Gastroesophageal sphincter (tissue), 4 donors: Measurements from ENCODE around the gene GJA3. TPM values are rescaled to one million over a fixed set of nuclear protein-coding genes. Genes with fewer than 3 reads are reported as not detected.

ENCODE experiments used
- ATAC-seq: fragments of 150-250 bp; one replicate; pipeline ENCODE4 v1.9.1; 2016; ENCODE audit warnings: mild to moderate bottlenecking, moderate library complexity
- H3K27ac ChIP-seq, 4 donors: fragments of 200-600 bp; sonication (generic) in 3 of 4; 1 replicate in 3 of 4; 2 replicates in 1 of 4; pipeline ENCODE4 v1.5.1; 2016 to 2019
- H3K27me3 ChIP-seq: fragments of 200-600 bp; sonication (generic); one replicate; pipeline ENCODE4 v1.5.1; 2019
- H3K36me3 ChIP-seq, 2 donors: fragments of 200-600 bp; sonication (generic); one replicate each; pipeline ENCODE4 v1.5.1; 2019; ENCODE audit warnings: control low read depth in 1 of 2
- H3K4me1 ChIP-seq, 3 donors: fragments of 200-600 bp; sonication (generic); 1 replicate in 2 of 3; 2 replicates in 1 of 3; pipeline ENCODE4 v1.5.1; 2016 to 2019; ENCODE audit warnings: control low read depth in 2 of 3
- H3K4me3 ChIP-seq, 2 donors: fragments of 200-600 bp; sonication (generic); one replicate each; pipeline ENCODE4 v1.5.1; 2019; ENCODE audit warnings: mild to moderate bottlenecking in 1 of 2, moderate library complexity in 1 of 2
- H3K9me3 ChIP-seq, 3 donors: fragments of 200-600 bp; sonication (generic); one replicate each; pipeline ENCODE4 v1.5.1; 2017 to 2019; ENCODE audit warnings: control low read depth in 2 of 3
- CTCF ChIP-seq, 4 experiments: fragments of 200-600 bp in 2 of 4; fragments of 450-650 bp in 2 of 4; sonication (generic) in 1 of 4; IDR thresholded peaks; one replicate each; pipeline ENCODE4 v1.5.1; 2017 to 2019; ENCODE audit warnings: antibody characterized with exemption in 4 of 4, mild to moderate bottlenecking in 2 of 4, moderate library complexity in 2 of 4
- EP300 ChIP-seq: sonication (generic); formaldehyde crosslinking; IDR thresholded peaks from one replicate; pipeline ENCODE4 v1.6.1; 2017; ENCODE audit warnings: antibody characterized with exemption, mild to moderate bottlenecking
- POLR2A ChIP-seq, 2 donors: fragments of 450-650 bp; IDR thresholded peaks; one replicate each; pipeline ENCODE4 v1.6.1; 2017; ENCODE audit warnings: antibody characterized with exemption in 2 of 2, mild to moderate bottlenecking in 2 of 2, moderate library complexity in 1 of 2
- POLR2AphosphoS5 ChIP-seq: sonication (generic); formaldehyde crosslinking; IDR thresholded peaks from one replicate; pipeline ENCODE4 v1.6.1; 2017; ENCODE audit warnings: antibody characterized with exemption
- WGBS, 2 donors: methylation state at CpG; one replicate each; pipeline ENCODE4 v1.1.5; 2018; ENCODE audit warnings: low coverage in 1 of 2; 5-methylcytosine and 5-hydroxymethylcytosine counted together
- total RNA-seq, 4 donors: library from RNA; depleted of rRNA; stranded (reverse); fragments of >200 nt; gene quantifications; one replicate each; pipeline ENCODE4 v1.1.0, GENCODE V29; 2016

Gene GJA3
- total RNA-seq, 4 donors from 2014 or later = 0.04 to 0.07 TPM; not detected in 2

- 89 to 94% methylated on average over 2 of the region's 2 CpGs for WGBS, 2 donors
- no peak for ATAC-seq
These were observed 51.8 kb downstream of the GJA3 start for GRCh38 chr13:20109037-20109436.

GRCh38 chr13:20106742-20107141, 54.1 kb downstream of the GJA3 start:
- no peak overlapping the region for H3K27ac ChIP-seq

More at GRCh38 chr13:20109037-20109436, 51.8 kb downstream of the GJA3 start:
- H3K4me1 ChIP-seq = no peaks in the 10 kb centered on the region
- peaks cover 15% of the 10 kb centered on the region for H3K27me3 ChIP-seq
- H3K9me3 ChIP-seq = no peaks in the 10 kb centered on the region
- H3K27ac ChIP-seq = no peak overlapping the region
- H3K4me3 ChIP-seq = no peak overlapping the region
- no peak for TF ChIP-seq CTCF (IDR thresholded peaks at IDR 0.05)
- TF ChIP-seq POLR2A (IDR thresholded peaks at IDR 0.05) = no peak
- no peak for TF ChIP-seq EP300
- no peak for TF ChIP-seq POLR2AphosphoS5
- H3K36me3 ChIP-seq = no peaks in the 10 kb centered on the region

GRCh38 chr13:20105161-20105689, 55.6 kb downstream of the GJA3 start:
- no peaks in the 10 kb centered on the region for H3K36me3 ChIP-seq
- TF ChIP-seq CTCF (IDR thresholded peaks at IDR 0.05) = no peak
- no peak for TF ChIP-seq EP300
- TF ChIP-seq POLR2A (IDR thresholded peaks at IDR 0.05) = no peak
- TF ChIP-seq POLR2AphosphoS5 = no peak
- WGBS, 2 donors = 88 to 90% methylated on average over 3 to 12 of the region's 13 CpGs
- H3K27ac ChIP-seq = no peak overlapping the region
- peaks cover 47% of the 10 kb centered on the region for H3K27me3 ChIP-seq
- ATAC-seq = no peak
- no peak overlapping the region for H3K4me3 ChIP-seq
- H3K9me3 ChIP-seq = no peaks in the 10 kb centered on the region
- no peaks in the 10 kb centered on the region for H3K4me1 ChIP-seq

More at GRCh38 chr13:20106742-20107141, 54.1 kb downstream of the GJA3 start:
- Histone ChIP-seq H3K27me3 (peaks cover 37% of the 10 kb centered on the region), H3K9me3 (no peaks in the 10 kb centered on the region), H3K36me3 (no peaks in the 10 kb centered on the region), H3K4me3 (no peak overlapping the region), H3K4me1 (no peaks in the 10 kb centered on the region)
- no peak for TF ChIP-seq EP300
- no peak for TF ChIP-seq POLR2A (IDR thresholded peaks at IDR 0.05)
- ATAC-seq = no peak
- WGBS, 2 donors = 13 to 26% methylated on average over 3 to 4 of the region's 4 CpGs

DNA sequence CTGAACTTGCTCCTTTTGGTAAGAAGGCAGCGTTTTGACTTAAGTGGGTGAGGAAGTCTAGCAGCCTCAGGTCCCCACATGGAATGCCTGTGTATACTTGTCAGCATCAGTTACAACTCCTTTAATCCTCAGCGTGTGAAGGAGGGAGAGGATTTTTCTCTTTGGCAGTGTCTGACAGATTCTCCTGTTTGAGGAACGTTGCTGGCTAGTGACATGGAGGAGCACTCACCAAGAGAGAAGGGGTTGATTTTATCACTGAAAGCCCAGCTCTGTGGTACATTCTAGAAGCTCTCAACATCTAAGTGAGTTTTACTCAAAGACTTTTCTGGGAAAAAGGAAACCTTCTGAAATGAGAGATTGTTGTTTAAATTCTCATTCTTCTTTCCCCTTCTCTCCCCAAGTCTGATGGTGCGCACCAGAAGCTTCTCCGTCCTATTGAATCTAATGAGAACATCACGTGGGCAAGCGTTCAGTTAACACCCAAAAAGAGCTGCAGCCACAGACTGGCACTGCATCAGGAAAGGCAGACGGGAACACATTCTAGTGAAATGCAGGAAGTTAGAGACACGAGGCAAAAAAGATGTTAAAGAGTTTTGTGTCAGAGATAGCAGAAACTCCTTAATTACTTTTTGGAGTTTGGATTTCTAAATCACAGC, 58.2 kb downstream of the GJA3 start:
- ATAC-seq = no peak
- Histone ChIP-seq H3K27me3 (peaks cover 60% of the 10 kb centered on the region), H3K4me3 (no peak overlapping the region), H3K36me3 (no peaks in the 10 kb centered on the region), H3K27ac (no peak overlapping the region), H3K4me1 (no peaks in the 10 kb centered on the region), H3K9me3 (no peaks in the 10 kb centered on the region)
- TF ChIP-seq POLR2A (IDR thresholded peaks at IDR 0.05) = no peak
- TF ChIP-seq POLR2AphosphoS5 = no peak
- TF ChIP-seq CTCF (IDR thresholded peaks at IDR 0.05) = no peak
- TF ChIP-seq EP300 = no peak
- 19 to 43% methylated on average over 9 of the region's 9 CpGs for WGBS, 2 donors

- peaks cover 60% of the 10 kb centered on the region for H3K27me3 ChIP-seq
- no peaks in the 10 kb centered on the region for H3K9me3 ChIP-seq
- no peaks in the 10 kb centered on the region for H3K36me3 ChIP-seq
- TF ChIP-seq POLR2A (IDR thresholded peaks at IDR 0.05) (no peak), POLR2AphosphoS5 (no peak), EP300 (no peak), CTCF (IDR thresholded peaks at IDR 0.05) (no peak)
- no peak overlapping the region for H3K27ac ChIP-seq
- WGBS, 2 donors = 31 to 38% methylated on average over 3 to 8 of the region's 8 CpGs
- no peak for ATAC-seq
- no peak overlapping the region for H3K4me3 ChIP-seq
- no peaks in the 10 kb centered on the region for H3K4me1 ChIP-seq
These were observed 59.2 kb downstream of the GJA3 start for GRCh38 chr13:20101467-20102316.
